Right renal cortex interstitium (tissue), 3 donors: ENCODE data around the gene BRINP1. TPM values are rescaled to one million over a fixed set of nuclear protein-coding genes. Genes with fewer than 3 reads are reported as not detected.

Experiments
- DNase-seq, 3 donors: peaks; one replicate each; pipeline ENCODE4 v3.0.0-alpha.2; 2013; ENCODE audit warnings: low read depth in 3 of 3, low spot score in 2 of 3
- polyA plus RNA-seq, 3 donors: library from polyadenylated mRNA; unstranded; fragments of 120-200 nt; gene quantifications; one replicate each; pipeline ENCODE4 v1.2.1, GENCODE V29; 2013; ENCODE audit not compliant: insufficient read length in 3 of 3

BRINP1 gene
- polyA plus RNA-seq, 3 donors = 4.3 to 7.0 (median 4.9) TPM

- DNase-seq = peak; percentile 41 to 71 (median 62)
These were observed 19.8 kb downstream of the BRINP1 start for GRCh38 chr9:119349351-119349825.

GRCh38 chr9:119343059-119343990, 25.9 kb downstream of the BRINP1 start:
- peak; percentile 36 to 41 (median 36) for DNase-seq

- no peak for DNase-seq
These were observed 30.2 kb downstream of the BRINP1 start for GRCh38 chr9:119339056-119339455.

- no peak for DNase-seq
These were observed 31.7 kb downstream of the BRINP1 start for GRCh38 chr9:119337573-119337972.

- DNase-seq = no peak
These were observed 34.5 kb downstream of the BRINP1 start for GRCh38 chr9:119334745-119335144.

- no peak for DNase-seq
These were observed 35.6 kb downstream of the BRINP1 start for GRCh38 chr9:119333507-119334229.

GRCh38 chr9:119332522-119332921, 36.7 kb downstream of the BRINP1 start:
- DNase-seq = no peak

GRCh38 chr9:119322184-119322583, 47.1 kb downstream of the BRINP1 start:
- peak in 2 of 3 donors; percentile 17 to 31 for DNase-seq

GRCh38 chr9:119318371-119318770, 50.9 kb downstream of the BRINP1 start:
- no peak for DNase-seq

- DNase-seq = no peak
These were observed 55.4 kb downstream of the BRINP1 start for GRCh38 chr9:119313846-119314245.

GRCh38 chr9:119310741-119311140, 58.5 kb downstream of the BRINP1 start:
- DNase-seq = no peak

GRCh38 chr9:119307471-119307870, 61.8 kb downstream of the BRINP1 start:
- no peak for DNase-seq

- no peak for DNase-seq
These were observed 64.7 kb downstream of the BRINP1 start for GRCh38 chr9:119304555-119304954.

GRCh38 chr9:119302988-119303698, 66.1 kb downstream of the BRINP1 start:
- no peak for DNase-seq

GRCh38 chr9:119298076-119298853, 71.0 kb downstream of the BRINP1 start:
- no peak for DNase-seq

- no peak for DNase-seq
These were observed 77.7 kb downstream of the BRINP1 start for GRCh38 chr9:119291554-119291953.

GRCh38 chr9:119289740-119290433, 79.3 kb downstream of the BRINP1 start:
- peak in 1 of 3 donors; percentile 36 for DNase-seq

GRCh38 chr9:119284587-119285337, 84.5 kb downstream of the BRINP1 start:
- no peak for DNase-seq

GRCh38 chr9:119284118-119284517, 85.1 kb downstream of the BRINP1 start:
- no peak for DNase-seq
